ENCODE results near the gene HIPK1.

HIPK1 gene

DNA sequence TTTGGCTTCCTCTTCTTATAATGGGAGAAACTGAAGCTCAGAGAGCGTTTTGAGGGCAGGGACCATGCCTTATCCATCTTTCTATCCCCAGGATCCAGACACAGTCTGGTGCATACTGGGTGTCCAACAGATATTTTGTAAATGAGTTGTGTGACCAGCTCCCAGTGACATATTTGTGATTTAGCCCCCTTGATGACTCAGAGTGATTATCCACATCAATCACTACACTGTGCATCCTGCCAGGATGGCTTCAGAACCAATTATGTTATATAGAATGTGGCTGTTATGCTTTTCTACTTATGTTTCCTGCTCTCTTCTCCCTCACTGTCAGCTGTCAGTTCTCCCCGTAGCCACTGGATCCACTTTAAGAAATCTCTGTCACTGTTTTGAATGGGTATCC is 61.4 kb downstream of the HIPK1 start:
- TF ChIP-seq, protein P1, sequence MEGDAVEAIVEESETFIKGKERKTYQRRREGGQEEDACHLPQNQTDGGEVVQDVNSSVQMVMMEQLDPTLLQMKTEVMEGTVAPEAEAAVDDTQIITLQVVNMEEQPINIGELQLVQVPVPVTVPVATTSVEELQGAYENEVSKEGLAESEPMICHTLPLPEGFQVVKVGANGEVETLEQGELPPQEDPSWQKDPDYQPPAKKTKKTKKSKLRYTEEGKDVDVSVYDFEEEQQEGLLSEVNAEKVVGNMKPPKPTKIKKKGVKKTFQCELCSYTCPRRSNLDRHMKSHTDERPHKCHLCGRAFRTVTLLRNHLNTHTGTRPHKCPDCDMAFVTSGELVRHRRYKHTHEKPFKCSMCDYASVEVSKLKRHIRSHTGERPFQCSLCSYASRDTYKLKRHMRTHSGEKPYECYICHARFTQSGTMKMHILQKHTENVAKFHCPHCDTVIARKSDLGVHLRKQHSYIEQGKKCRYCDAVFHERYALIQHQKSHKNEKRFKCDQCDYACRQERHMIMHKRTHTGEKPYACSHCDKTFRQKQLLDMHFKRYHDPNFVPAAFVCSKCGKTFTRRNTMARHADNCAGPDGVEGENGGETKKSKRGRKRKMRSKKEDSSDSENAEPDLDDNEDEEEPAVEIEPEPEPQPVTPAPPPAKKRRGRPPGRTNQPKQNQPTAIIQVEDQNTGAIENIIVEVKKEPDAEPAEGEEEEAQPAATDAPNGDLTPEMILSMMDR (IDR thresholded peaks at IDR 0.05; ENCODE audit: poor library complexity, severe bottlenecking) = no peak

DNA sequence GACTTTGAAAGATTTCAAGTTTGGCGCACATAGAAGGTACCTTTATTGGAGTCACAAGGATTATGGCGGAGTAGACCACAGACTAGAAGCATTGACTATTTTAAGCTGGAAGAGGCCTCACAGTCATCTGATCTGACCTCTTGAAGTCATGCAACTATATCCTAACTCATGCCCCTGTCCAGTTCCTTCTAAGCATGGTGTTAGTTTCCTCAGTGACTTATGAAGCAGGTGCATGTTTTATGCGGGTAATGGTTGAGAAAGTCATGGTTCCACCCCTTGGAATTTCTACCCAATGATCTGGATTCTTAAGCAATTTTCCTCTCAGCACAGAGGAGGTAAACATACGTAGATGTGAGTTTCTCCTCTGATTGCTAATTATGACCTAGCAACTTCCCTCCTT is 61.8 kb downstream of the HIPK1 start:
- TF ChIP-seq, protein P1 (IDR thresholded peaks at IDR 0.05; ENCODE audit: poor library complexity, severe bottlenecking) = no peak
- no peaks in the 10 kb centered on the region for H3K36me3 ChIP-seq (ENCODE audit: low read depth)
- ATAC-seq (ENCODE audit: low read depth) = no peak

More for the DNA sequence above, 61.4 kb downstream of the HIPK1 start:
- H3K4me1 ChIP-seq (ENCODE audit: insufficient read depth, poor library complexity, severe bottlenecking) = no peaks in the 10 kb centered on the region
- H3K9me3 ChIP-seq (ENCODE audit: severe bottlenecking) = no peaks in the 10 kb centered on the region
- ATAC-seq (ENCODE audit: low read depth) (no peak), DNase-seq (ENCODE audit: low spot score) (no peak)
- no peaks in the 10 kb centered on the region for H3K36me3 ChIP-seq (ENCODE audit: low read depth)
- H3K4me3 ChIP-seq (ENCODE audit: severe bottlenecking) = no peak overlapping the region
- H3K27me3 ChIP-seq (ENCODE audit: insufficient read depth, poor library complexity, severe bottlenecking) = no peaks in the 10 kb centered on the region
- no peak overlapping the region for H3K27ac ChIP-seq (ENCODE audit: poor library complexity, severe bottlenecking)

DNA sequence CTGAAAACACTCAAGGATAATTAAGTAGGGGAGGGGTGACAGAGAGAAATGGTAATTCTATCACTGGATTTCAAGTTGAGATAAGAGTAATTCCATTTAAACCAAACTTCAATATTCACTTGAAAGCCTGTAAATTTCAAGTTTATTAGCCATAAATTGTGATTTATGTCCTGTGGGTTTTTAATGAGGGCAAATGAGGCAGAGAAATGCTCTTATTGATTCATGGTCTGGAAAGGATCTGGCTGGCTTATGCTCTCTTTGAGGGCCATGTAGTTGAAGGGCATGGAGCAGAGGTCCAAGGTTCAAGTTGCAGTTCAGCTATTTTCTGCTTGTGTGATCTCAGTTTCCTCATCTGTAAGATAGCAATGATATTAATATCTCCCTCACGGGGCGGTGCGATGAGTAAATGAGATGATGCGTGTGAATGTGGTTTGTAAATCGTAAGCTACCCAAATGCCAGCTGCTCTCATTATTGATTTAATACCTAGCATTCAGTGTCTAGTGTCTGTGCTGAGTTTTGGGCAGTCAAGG is 62.4 kb downstream of the HIPK1 start:
- Histone ChIP-seq H3K27ac (ENCODE audit: poor library complexity, severe bottlenecking) (no peak overlapping the region), H3K27me3 (ENCODE audit: insufficient read depth, poor library complexity, severe bottlenecking) (no peaks in the 10 kb centered on the region), H3K9me3 (ENCODE audit: severe bottlenecking) (no peaks in the 10 kb centered on the region), H3K4me1 (ENCODE audit: insufficient read depth, poor library complexity, severe bottlenecking) (no peaks in the 10 kb centered on the region), H3K4me3 (ENCODE audit: severe bottlenecking) (no peak overlapping the region), H3K36me3 (ENCODE audit: low read depth) (no peaks in the 10 kb centered on the region)
- DNase-seq (ENCODE audit: low spot score) (no peak), ATAC-seq (ENCODE audit: low read depth) (no peak)
- TF ChIP-seq, protein P1 (IDR thresholded peaks at IDR 0.05; ENCODE audit: poor library complexity, severe bottlenecking) = no peak

More for the DNA sequence above, 61.8 kb downstream of the HIPK1 start:
- H3K4me3 ChIP-seq (ENCODE audit: severe bottlenecking) = no peak overlapping the region
- no peaks in the 10 kb centered on the region for H3K27me3 ChIP-seq (ENCODE audit: insufficient read depth, poor library complexity, severe bottlenecking)
- no peaks in the 10 kb centered on the region for H3K4me1 ChIP-seq (ENCODE audit: insufficient read depth, poor library complexity, severe bottlenecking)
- no peaks in the 10 kb centered on the region for H3K9me3 ChIP-seq (ENCODE audit: severe bottlenecking)
- H3K27ac ChIP-seq (ENCODE audit: poor library complexity, severe bottlenecking) = no peak overlapping the region
- no peak for DNase-seq (ENCODE audit: low spot score)

DNA sequence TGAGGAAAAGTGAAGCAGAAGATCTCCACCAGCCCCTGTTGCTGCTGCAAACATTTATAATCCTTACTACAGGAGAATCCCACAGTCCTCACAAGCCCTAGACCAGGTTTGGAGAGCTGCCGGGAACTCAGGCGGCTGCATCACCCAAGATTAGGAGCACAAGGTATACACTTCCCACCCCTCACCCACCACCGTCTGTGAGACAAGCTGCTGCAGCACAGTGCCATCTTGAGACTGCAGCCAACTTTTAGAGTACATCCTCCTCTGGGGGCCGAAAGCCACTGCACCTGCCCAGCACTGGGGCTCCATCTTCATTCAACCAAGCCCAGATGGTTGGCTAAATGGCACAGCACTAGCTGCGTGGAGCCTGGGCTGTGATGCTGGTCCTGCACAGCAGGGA is 63.9 kb downstream of the HIPK1 start:
- Histone ChIP-seq H3K4me1 (ENCODE audit: insufficient read depth, poor library complexity, severe bottlenecking) (no peaks in the 10 kb centered on the region), H3K27me3 (ENCODE audit: insufficient read depth, poor library complexity, severe bottlenecking) (no peaks in the 10 kb centered on the region), H3K4me3 (ENCODE audit: severe bottlenecking) (no peak overlapping the region), H3K36me3 (ENCODE audit: low read depth) (no peaks in the 10 kb centered on the region), H3K9me3 (ENCODE audit: severe bottlenecking) (no peaks in the 10 kb centered on the region), H3K27ac (ENCODE audit: poor library complexity, severe bottlenecking) (no peak overlapping the region)
- TF ChIP-seq, protein P1 (IDR thresholded peaks at IDR 0.05; ENCODE audit: poor library complexity, severe bottlenecking) = no peak
- ATAC-seq (ENCODE audit: low read depth) = no peak
- DNase-seq (ENCODE audit: low spot score) = no peak

GRCh38 chr1:113993766-113994165 is 64.6 kb downstream of the HIPK1 start:
- H3K27ac ChIP-seq (ENCODE audit: poor library complexity, severe bottlenecking) = no peak overlapping the region
- ATAC-seq (ENCODE audit: low read depth) = no peak

More at GRCh38 chr1:113993766-113994165, 64.6 kb downstream of the HIPK1 start:
- no peaks in the 10 kb centered on the region for H3K36me3 ChIP-seq (ENCODE audit: low read depth)
- TF ChIP-seq, protein P1 (IDR thresholded peaks at IDR 0.05; ENCODE audit: poor library complexity, severe bottlenecking) = no peak
- no peaks in the 10 kb centered on the region for H3K4me1 ChIP-seq (ENCODE audit: insufficient read depth, poor library complexity, severe bottlenecking)
- no peaks in the 10 kb centered on the region for H3K27me3 ChIP-seq (ENCODE audit: insufficient read depth, poor library complexity, severe bottlenecking)
- no peak overlapping the region for H3K4me3 ChIP-seq (ENCODE audit: severe bottlenecking)
- no peak for DNase-seq (ENCODE audit: low spot score)
- H3K9me3 ChIP-seq (ENCODE audit: severe bottlenecking) = no peaks in the 10 kb centered on the region
